H9 (cell line): ENCODE results near the gene LSG1. TPM values are rescaled to one million over a fixed set of nuclear protein-coding genes. Genes with fewer than 3 reads are reported as not detected.

Source experiments
- DNase-seq: peaks from one replicate; pipeline ENCODE4 v3.0.0-alpha.2; 2017
- H2AFZ ChIP-seq: one replicate; pipeline ENCODE4 v1.6.1; 2013; ENCODE audit warnings: mild to moderate bottlenecking, low read length, control low read depth, moderate library complexity
- H2AK5ac ChIP-seq: 2 replicates; pipeline ENCODE4 v1.6.1; 2013; ENCODE audit warnings: low read length, control low read depth, mixed read lengths; ENCODE audit not compliant: insufficient read length
- H2BK120ac ChIP-seq: one replicate; pipeline ENCODE4 v1.6.1; 2013; ENCODE audit warnings: low read depth, mild to moderate bottlenecking, low read length, control low read depth, inconsistent platforms; ENCODE audit not compliant: poor library complexity, severe bottlenecking
- H2BK12ac ChIP-seq: 2 replicates; pipeline ENCODE4 v1.6.1; 2013; ENCODE audit warnings: low read length, control low read depth, mixed read lengths, low read depth; ENCODE audit not compliant: insufficient read length
- H2BK15ac ChIP-seq: 2 replicates; pipeline ENCODE4 v1.6.1; 2013; ENCODE audit warnings: low read depth, low read length, control low read depth
- H2BK20ac ChIP-seq: one replicate; pipeline ENCODE4 v1.6.1; 2013; ENCODE audit warnings: low read depth, mild to moderate bottlenecking, low read length, control low read depth, inconsistent platforms; ENCODE audit not compliant: poor library complexity, severe bottlenecking
- H2BK5ac ChIP-seq: 2 replicates; pipeline ENCODE4 v1.6.1; 2013; ENCODE audit warnings: low read length, control low read depth, mixed read lengths; ENCODE audit not compliant: insufficient read length
- H3K14ac ChIP-seq: 2 replicates; pipeline ENCODE4 v1.6.1; 2013; ENCODE audit warnings: low read length, control low read depth; ENCODE audit not compliant: insufficient read depth
- H3K18ac ChIP-seq: 2 replicates; pipeline ENCODE4 v1.6.1; 2013; ENCODE audit warnings: low read depth, mild to moderate bottlenecking, mixed read lengths, low read length, control low read depth; ENCODE audit not compliant: insufficient read length
- H3K23ac ChIP-seq: 2 replicates; pipeline ENCODE4 v1.6.1; 2013; ENCODE audit warnings: low read length, control low read depth, mixed read lengths, low read depth; ENCODE audit not compliant: insufficient read length
- H3K23me2 ChIP-seq: 2 replicates; pipeline ENCODE4 v1.6.1; 2013; ENCODE audit warnings: low read depth, mild to moderate bottlenecking, mixed read lengths, low read length, control low read depth; ENCODE audit not compliant: insufficient read length, poor library complexity, severe bottlenecking
- H3K27ac ChIP-seq: 2 replicates; pipeline ENCODE4 v1.5.1; 2013; ENCODE audit warnings: low read length, control low read depth, mixed read lengths, low read depth; ENCODE audit not compliant: insufficient read length
- H3K27me3 ChIP-seq: 2 replicates; pipeline ENCODE4 v1.6.1; 2013; ENCODE audit warnings: low read length, control low read depth, inconsistent platforms; ENCODE audit not compliant: insufficient read depth
- H3K4ac ChIP-seq: 2 replicates; pipeline ENCODE4 v1.6.1; 2013; ENCODE audit warnings: low read depth, mild to moderate bottlenecking, control low read depth, inconsistent platforms, low read length, moderate library complexity
- H3K4me1 ChIP-seq: 2 replicates; pipeline ENCODE4 v1.6.1; 2013; ENCODE audit warnings: low read length, control low read depth, inconsistent platforms; ENCODE audit not compliant: insufficient read depth
- H3K4me2 ChIP-seq: 2 replicates; pipeline ENCODE4 v1.6.1; 2013; ENCODE audit warnings: low read length, control low read depth, mixed read lengths; ENCODE audit not compliant: insufficient read length, insufficient read depth
- H3K56ac ChIP-seq: 2 replicates; pipeline ENCODE4 v1.6.1; 2013; ENCODE audit warnings: low read depth, mild to moderate bottlenecking, mixed read lengths, low read length, control low read depth; ENCODE audit not compliant: insufficient read length
- H3K79me1 ChIP-seq: 2 replicates; pipeline ENCODE4 v1.6.1; 2013; ENCODE audit warnings: low read depth, mild to moderate bottlenecking, moderate library complexity, low read length, control low read depth, inconsistent platforms; ENCODE audit not compliant: insufficient read depth, poor library complexity, severe bottlenecking
- H3K79me2 ChIP-seq: 2 replicates; pipeline ENCODE4 v1.6.1; 2013; ENCODE audit warnings: low read length, control low read depth, inconsistent platforms; ENCODE audit not compliant: insufficient read depth
- H3K9ac ChIP-seq: 2 replicates; pipeline ENCODE4 v1.6.1; 2013; ENCODE audit warnings: low read length, control low read depth, mixed read lengths; ENCODE audit not compliant: insufficient read length; ENCODE audit errors: extremely low read depth
- H3K9me3 ChIP-seq: one replicate; pipeline ENCODE4 v1.6.1; 2013; ENCODE audit warnings: low read depth, low read length, inconsistent platforms; ENCODE audit not compliant: control insufficient read depth
- H3T11ph ChIP-seq: one replicate; pipeline ENCODE4 v1.6.1; 2013; ENCODE audit warnings: mild to moderate bottlenecking, low read length, control low read depth, inconsistent platforms
- H4K20me1 ChIP-seq: one replicate; pipeline ENCODE4 v1.6.1; 2013; ENCODE audit not compliant: control insufficient read depth, insufficient read length, insufficient read depth
- H4K5ac ChIP-seq: 2 replicates; pipeline ENCODE4 v1.6.1; 2013; ENCODE audit warnings: low read depth, mild to moderate bottlenecking, mixed read lengths, low read length, control low read depth; ENCODE audit not compliant: insufficient read length
- H4K8ac ChIP-seq: replicated peaks from 2 replicates; pipeline ENCODE4 v1.6.1; 2013; ENCODE audit warnings: low read length, control low read depth, mixed read lengths, low read depth; ENCODE audit not compliant: insufficient read length
- H4K91ac ChIP-seq: 2 replicates; pipeline ENCODE4 v1.6.1; 2013; ENCODE audit warnings: low read depth, mild to moderate bottlenecking, moderate library complexity, mixed read lengths, low read length, control low read depth; ENCODE audit not compliant: insufficient read length
- H3K27ac Mint-ChIP-seq, 3 experiments: 2 replicates in 2 of 3; 3 replicates in 1 of 3; pipeline ENCODE4 v1.8.0; 2020 to 2021; ENCODE audit warnings: mixed read lengths in 3 of 3, mild to moderate bottlenecking in 1 of 3, moderate library complexity in 1 of 3
- H3K27me3 Mint-ChIP-seq: 2 replicates; pipeline ENCODE4 v1.8.0; 2021; ENCODE audit warnings: low read depth, mild to moderate bottlenecking, moderate library complexity, mixed read lengths
- H3K36me3 Mint-ChIP-seq, 3 experiments: 2 replicates in 2 of 3; 3 replicates in 1 of 3; pipeline ENCODE4 v1.8.0; 2020 to 2021; ENCODE audit warnings: low read depth in 3 of 3, mixed read lengths in 3 of 3; ENCODE audit not compliant: insufficient read depth in 1 of 3
- H3K4me1 Mint-ChIP-seq, 2 experiments: 2 replicates each; pipeline ENCODE4 v1.8.0; 2020; ENCODE audit warnings: mixed read lengths in 2 of 2
- H3K4me3 Mint-ChIP-seq, 2 experiments: 2 replicates in 1 of 2; 3 replicates in 1 of 2; pipeline ENCODE4 v1.8.0; 2020 to 2021; ENCODE audit warnings: mild to moderate bottlenecking in 2 of 2, mixed read lengths in 2 of 2, moderate library complexity in 1 of 2
- H3K9me3 Mint-ChIP-seq, 2 experiments: 2 replicates in 1 of 2; 3 replicates in 1 of 2; pipeline ENCODE4 v1.8.0; 2020; ENCODE audit warnings: mild to moderate bottlenecking in 2 of 2, mixed read lengths in 2 of 2, moderate library complexity in 1 of 2
- CTCF ChIP-seq: fragments of 200-600 bp; sonication (generic); conservative IDR thresholded peaks from 3 replicates; pipeline ENCODE4 v1.8.0; 2021; ENCODE audit warnings: antibody characterized with exemption, mild to moderate bottlenecking
- WGBS: extraction: QIAGEN DNeasy Blood & Tissue Kit; methylation state at CpG from one replicate; pipeline ENCODE4 v1.1.7; 2013; ENCODE audit warnings: missing lambda C conversion rate, low lambda C conversion rate, mixed read lengths; ENCODE audit not compliant: insufficient read length; ENCODE audit errors: extremely low coverage; 5-methylcytosine and 5-hydroxymethylcytosine counted together
- total RNA-seq: library from RNA; stranded (reverse); gene quantifications from 2 replicates; pipeline ENCODE4 v1.2.1, GENCODE V29; 2021

The LSG1 gene
- total RNA-seq, 1 experiment from 2014 or later, result 63.3 TPM

- Histone ChIP-seq H3K4me1 (no peaks in the 10 kb centered on the region), H2BK5ac (no peak overlapping the region), H2BK12ac (no peak overlapping the region), H3K18ac (no peak overlapping the region), H3K56ac (no peak overlapping the region), H3K23ac (no peak overlapping the region), H4K20me1 (no peaks in the 10 kb centered on the region), H3K4ac (no peak overlapping the region), H3K27ac (no peak overlapping the region), H3K27me3 (no peaks in the 10 kb centered on the region), H3K79me1 (peaks cover 4% of the 10 kb centered on the region), H3K14ac (no peak overlapping the region), H2BK120ac (no peak overlapping the region), H3K4me2 (no peak overlapping the region), H2BK15ac (no peak overlapping the region), H4K91ac (no peak overlapping the region), H3K9me3 (no peaks in the 10 kb centered on the region), H3K79me2 (peaks cover 12% of the 10 kb centered on the region; the same call in 1 of the 2 replicates), H4K5ac (no peak overlapping the region), H4K8ac (no peak overlapping the region), H2BK20ac (no peak overlapping the region), H3K23me2 (peaks cover 4% of the 10 kb centered on the region), H3K9ac (no peak overlapping the region), H2AFZ (no peak overlapping the region), H3T11ph (no peak overlapping the region), H2AK5ac (no peak overlapping the region)
- TF ChIP-seq CTCF, result no peak
- H3K27me3 Mint-ChIP-seq, result no peaks in the 10 kb centered on the region
- no peak overlapping the region for H3K4me3 Mint-ChIP-seq
- no peak overlapping the region; a peak in 1 of 7 replicates for H3K27ac Mint-ChIP-seq
- peaks cover 6 to 12% of the 10 kb centered on the region in 2 experiments for H3K4me1 Mint-ChIP-seq
- H3K9me3 Mint-ChIP-seq, result no peaks in the 10 kb centered on the region
- WGBS, result no CpG with 5 or more reads among the region's 7 CpGs
- DNase-seq, result no peak
- peaks cover 15 to 55% (median 50%) of the 10 kb centered on the region in 3 experiments; a peak in 6 of 7 replicates for H3K36me3 Mint-ChIP-seq
These were observed 4.6 kb downstream of the LSG1 start for GRCh38 chr3:194667363-194667762.
